Posterior cingulate gyrus (tissue), 11 donors: ENCODE results near the gene ZNF593OS.
A peak's percentile ranks its signal among the peaks of the same experiment; 100 is the strongest.

Experiments used
- DNase-seq, 10 donors: peaks; one replicate each; pipeline versions ENCODE4 v3.0.0 to v3.0.0-alpha.2; 2020 to 2021; ENCODE audit warnings: mixed read lengths in 3 of 10
- intact Hi-C: fragments of 100-400 bp; cut with DNase I; formaldehyde crosslinking; loops from one replicate; pipeline ENCODE4 v1.15.1; 2023

The ZNF593OS gene

DNA sequence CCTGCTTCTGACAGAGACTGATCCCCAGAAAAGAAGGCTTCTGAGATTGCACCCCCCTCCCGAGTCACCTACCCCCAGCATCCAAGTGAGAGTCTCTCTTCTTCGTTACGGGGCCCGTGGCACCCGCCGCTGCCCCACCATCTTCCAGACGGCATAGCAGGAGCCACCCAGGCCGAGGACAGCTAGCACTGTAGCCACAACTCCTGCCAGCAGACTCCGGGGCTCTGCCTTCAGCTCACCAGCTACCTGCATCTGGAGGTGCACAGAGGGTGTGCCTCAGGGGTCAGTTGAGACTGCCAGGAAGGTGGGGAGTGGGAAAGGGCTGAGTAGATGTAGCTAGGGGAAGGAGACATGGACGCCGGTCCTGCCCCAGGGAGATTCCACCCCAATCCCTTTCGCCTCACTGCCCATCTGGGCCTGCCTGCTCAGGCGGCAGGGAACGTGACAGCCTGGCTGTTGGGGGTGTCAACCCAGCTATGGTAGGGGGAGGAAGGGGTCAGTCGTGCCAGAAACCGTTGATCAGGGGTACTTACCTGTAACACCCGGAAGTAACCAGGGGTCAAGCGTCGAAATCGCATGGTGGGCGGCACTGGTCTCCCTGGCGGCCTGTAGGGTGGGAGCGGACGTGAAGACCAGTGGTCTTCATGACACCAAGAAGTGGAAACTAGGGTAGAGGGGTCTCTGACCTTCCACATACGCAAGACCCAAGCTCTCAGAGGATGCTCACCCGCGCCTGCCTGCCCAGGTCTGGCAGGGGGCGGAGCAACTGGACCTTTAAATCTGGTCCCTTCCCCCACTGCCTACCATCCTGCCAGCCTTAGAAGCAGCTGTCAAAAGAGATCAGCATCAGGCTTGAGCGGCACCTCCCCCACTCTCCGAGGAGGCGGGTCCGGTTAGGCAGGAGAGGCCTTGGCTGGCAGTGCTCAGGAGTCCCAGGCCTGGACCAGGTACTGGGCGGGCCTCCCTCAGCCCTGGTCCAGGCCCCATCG is at the start of gene ZNF593OS:
Gene ZNF593OS, minus strand, starts transcription at position 749 of the 989 bp plus-strand sequence. Its CDS starts 171 bp downstream, at position 578.
- DNase-seq = peak in 1 of 10 donors; percentile 73
- intact Hi-C loops = no loop called here

DNA sequence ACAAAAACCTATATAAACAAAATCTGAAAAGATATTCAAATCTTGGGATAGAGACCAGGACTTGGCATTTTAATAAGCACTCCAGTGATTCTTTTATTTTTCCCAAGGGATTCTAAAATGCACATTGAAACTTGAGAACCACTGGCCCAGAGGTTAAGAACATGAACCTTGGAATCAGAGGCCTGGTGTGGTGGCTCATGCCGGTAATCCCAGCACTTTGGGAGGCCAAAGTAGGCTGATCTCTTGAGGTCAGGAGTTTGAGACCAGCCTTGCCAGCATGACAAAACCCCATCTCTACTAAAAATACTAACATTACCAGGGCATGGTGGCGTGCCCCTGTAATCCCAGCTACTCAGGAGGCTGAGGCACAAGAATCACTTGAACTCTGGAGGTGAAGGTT is 49.5 kb upstream of the ZNF593OS start:
- no peak for DNase-seq
- intact Hi-C loops = no loop called here

DNA sequence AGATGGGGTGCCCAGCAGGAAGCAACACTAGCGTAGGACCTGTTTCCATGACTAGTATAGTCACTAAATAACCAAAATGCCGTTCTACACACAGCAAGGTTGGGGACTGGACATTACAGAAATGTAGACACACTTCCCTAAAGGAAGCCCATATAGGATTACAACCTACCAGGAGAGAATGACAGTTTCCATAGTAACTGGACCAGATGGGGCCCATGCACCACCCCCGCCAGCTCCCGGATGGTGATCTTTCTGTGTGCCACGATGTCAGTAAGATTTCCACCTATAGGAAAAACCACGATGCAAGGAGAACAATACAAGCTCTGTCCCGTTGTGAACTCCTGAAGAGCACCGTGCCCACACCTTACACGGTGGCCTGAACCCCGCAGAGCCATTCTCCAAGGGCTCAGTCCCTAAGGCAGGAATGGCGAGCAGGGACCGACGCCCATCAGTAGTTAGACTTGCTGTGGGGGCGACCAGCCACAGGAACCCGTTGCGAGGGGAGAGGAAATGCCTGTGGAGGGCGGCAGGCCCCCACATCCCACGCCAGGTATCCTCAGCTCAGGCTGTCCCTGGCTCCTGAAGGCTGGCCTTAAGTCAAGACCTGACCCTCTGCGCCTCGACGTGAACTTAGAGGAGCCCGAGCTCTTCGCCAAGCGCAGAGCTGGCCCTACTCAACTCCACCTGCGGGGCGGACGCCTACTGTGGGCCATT is 48.7 kb upstream of the ZNF593OS start:
- intact Hi-C loops = no loop called here
- peak in 2 of 10 donors; percentile 18 to 73 for DNase-seq

DNA sequence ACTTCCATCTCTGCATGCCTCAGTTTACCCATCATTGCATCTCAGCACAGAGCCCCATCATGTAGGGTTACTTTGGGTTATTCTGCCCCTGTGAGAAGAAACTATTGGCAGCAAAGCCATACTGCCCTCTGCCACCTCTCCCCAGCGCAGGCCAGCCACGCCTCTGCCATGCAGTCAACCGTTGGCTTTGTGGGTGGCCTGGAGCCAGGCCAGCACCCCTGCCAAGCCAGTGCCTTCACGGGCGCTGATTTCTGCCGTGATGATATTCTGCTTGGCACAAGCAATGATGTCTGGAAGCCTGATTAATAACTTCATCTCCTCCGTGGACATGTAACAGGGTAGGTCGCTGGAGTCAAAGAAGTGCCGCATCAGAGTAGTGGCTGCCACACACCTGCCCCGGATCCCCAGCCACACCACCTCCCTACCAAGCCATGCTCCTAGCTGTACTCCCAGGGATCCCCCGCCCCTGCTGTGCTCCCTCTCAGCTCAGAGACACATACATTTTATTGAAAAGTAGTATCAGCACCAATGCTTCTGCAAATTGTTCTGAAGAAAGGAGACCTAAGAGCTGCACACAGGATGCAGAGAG is 47.4 kb upstream of the ZNF593OS start:
- intact Hi-C loops = no loop called here
- peak in 1 of 10 donors; percentile 54 for DNase-seq

DNA sequence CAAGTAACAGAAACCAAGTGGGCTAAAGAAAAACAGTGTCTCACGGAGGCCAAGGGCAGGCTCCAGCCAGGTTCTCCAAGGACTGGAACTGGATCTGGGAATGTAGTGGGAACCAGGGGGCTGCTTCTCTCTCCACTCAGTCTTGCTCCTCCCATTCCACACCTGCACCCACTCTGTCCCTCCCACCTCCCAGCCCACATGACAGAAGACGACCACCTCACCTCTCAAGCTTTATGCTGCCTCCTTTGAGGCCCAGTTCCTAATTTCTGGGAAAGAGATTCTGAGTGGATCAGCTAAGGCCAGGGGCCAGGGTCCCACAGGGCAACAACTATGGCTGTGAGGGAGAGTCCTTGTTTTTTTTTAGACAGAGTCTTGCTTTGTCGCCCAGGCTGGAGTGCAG is 43.6 kb upstream of the ZNF593OS start:
- intact Hi-C loops = no loop called here

DNA sequence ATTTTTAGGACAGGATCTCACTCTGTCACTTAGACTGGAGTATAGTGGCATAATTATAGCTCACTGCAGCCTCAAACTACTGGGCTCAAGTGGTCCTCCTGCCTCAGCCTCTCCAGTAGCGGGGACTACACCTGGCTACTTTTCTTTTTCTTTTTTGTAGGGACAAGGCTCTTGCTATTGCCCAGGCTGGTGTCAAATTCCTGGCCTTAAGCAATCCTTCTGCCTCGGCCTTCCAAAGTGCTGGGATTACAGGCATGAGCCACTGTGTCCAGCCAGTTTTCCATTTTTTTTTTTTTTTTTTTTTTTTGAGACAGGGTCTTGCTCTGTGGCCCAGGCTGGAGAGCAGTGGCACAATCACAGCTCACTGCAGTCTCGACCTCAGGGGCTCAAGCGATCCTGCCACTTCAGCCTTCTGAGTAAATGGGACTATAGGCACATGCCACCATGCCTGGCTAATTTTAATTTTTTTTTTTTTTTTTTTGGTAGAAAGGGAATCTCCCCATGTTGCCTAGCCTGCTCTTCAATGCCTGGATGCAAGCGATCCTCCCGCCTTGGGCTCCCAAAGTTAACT is 41.8 kb upstream of the ZNF593OS start:
- intact Hi-C loops = no loop called here
- DNase-seq = peak in 1 of 10 donors; percentile 52

More for the DNA sequence above, 43.6 kb upstream of the ZNF593OS start:
- peak in 1 of 10 donors; percentile 50 for DNase-seq

DNA sequence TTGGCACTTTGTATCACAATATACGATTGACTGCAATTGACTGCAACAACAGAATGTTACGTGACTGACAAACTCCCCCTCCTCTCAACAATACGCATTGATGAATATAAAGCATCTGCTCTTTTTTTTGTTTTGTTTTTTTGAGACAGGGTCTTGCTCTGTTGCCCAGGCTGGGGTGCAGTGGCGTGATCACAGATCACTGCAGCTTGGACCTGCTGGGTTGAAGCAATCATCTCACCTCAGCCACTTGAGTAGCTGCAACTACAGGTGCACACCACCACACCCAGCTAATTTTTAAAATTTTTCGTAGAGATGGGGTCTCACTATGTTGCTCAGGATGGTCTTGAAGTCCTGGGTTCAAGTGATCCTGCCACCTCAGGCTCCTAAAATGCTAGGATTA is 41.1 kb upstream of the ZNF593OS start:
- no peak for DNase-seq
- intact Hi-C loops = no loop called here

DNA sequence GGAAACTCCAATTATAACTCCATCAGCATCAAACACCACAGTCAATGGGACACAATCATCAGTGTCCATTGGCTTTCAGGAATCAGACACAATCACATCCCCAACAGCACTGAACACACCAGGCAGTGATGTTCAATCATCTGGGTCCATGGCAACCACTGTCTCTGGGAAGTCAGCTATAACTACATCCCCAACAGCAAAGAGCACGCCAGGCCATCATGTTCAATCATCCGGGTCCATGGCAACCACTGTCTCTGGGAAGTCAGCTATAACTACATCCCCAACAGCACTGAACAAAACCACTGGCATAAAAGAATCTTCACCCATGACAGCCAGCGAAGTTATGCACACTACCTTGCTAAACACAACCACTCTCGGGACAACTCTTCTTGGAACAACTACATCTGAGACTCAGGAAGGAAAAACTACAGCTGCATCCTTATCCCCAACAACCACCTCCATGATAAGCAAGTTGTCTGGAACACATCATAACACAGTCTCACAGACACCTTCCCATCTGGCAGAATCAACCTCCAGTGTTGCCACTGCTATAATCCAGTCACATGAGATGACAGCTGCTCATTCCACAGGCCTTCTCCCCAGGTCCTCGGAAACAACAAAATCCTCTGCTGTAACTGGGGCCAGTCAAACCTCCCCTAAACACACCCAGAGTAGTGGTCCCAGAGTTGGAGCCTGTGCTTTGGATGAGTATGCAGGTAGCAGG is 38.7 kb upstream of the ZNF593OS start:
- intact Hi-C loops = no loop called here
- peak in 1 of 10 donors; percentile 9 for DNase-seq

DNA sequence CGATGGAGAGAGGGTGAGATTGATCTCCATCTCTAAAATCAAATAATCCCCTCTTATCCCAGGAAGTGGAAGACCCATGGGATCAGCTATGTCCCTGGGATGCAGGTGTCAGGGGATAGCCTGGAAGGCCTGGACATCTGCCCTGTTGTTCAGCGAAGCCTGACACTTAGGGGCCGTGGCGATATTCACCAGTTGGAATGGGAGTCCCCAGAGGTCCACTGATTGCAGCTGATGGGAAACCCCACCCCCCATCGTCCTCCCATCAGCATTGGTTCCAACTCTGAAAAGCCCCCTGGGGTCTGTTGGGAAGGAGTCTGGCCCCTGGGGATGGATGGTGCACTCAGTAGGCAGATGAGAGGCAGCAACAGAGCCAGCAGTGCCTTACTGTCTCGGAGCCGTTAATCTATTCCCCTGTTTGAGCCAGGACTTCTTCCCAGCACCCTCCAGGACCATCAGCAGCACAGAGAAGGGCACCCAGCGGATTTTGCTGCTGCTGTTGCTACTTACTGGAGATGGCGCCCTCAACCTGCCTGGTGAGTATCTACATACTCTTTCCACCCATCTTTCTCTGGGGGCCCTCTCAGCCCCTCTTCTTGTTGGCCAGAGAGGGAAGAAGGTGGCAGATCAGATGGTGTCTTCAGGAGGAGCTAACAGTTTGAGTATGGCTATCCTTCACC is 32.1 kb upstream of the ZNF593OS start:
- no peak for DNase-seq
- intact Hi-C loops = no loop called here

DNA sequence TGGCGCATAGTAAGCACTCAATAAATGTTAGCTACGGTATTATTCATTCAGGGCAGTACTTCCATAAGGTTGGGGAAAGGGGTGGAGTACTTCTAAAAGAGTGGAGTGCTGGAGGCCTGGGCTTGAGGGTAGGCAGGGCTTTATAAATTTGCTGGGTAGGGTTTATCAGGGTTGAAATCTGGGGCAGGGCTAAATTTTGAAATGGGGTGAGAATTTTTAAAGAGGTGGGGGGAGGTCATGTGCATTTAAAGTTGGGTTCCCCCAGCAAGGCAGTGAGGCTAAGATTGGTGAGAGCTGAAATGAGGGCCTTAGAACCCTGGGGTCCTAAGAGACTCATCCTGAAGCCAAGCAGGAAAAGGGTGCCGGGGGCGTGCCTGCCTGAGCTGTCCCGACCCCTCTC is 28.8 kb upstream of the ZNF593OS start:
- intact Hi-C loops = no loop called here
- DNase-seq = peak in 1 of 10 donors; percentile 7

DNA sequence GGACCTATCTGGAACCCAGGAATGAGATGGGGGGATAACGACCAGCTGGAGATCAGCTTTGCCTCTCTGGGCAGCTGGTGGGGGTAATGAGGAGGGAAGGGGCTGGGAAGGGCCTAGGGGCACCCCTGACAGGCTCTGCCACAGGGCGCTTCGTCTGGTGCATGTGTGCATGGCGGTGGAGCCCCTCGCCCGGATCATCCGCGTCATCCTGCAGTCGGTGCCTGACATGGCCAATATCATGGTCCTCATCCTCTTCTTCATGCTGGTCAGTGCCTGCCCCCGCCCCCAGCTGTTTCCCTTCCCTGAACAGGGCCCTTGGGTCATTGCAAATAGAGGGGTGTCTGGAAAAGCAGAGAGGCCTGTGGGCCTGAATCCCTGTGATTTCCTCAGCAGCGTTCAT is 26.2 kb upstream of the ZNF593OS start:
- peak in 2 of 10 donors; percentile 52 to 65 for DNase-seq
- intact Hi-C loops = no loop called here

DNA sequence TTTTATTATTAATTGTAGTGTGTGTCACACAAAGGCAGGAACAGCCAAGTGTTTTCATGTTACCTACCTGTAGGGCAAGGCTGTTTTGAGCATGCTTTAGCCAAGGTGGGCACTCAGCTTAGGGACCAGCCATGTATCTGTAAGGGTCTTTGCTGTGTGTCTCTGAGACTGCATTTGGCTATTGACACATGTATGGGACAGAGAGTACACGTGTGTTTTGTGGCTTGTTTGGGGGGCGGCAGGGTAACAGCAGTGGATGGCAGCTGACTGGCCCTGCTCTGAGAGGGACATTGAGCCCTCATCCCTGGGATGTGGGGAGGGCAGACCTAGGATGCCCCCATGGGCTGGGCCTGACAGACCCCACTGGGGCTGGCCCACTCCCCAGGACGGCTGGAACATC is 25.7 kb upstream of the ZNF593OS start:
- intact Hi-C loops = no loop called here
- DNase-seq = peak in 1 of 10 donors; percentile 9

DNA sequence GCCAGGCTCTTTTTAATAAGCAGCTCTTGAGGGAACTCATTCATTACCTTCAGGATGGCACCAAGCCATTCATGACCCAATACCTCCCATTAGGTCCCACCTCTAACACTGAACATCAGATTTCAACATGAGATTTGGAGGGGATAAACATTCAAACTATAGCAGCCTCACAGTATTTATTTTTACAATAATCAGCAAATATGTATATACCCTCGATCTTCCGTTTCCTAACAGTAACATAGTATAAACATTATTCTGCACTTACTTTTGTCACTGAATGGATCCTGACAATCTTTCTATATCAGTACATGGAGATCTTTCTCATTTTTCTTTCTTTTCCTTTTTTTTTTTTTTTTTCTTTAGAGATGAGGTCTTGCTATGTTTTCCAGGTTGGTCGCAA is 24.2 kb upstream of the ZNF593OS start:
- DNase-seq = no peak
- intact Hi-C loops = no loop called here

DNA sequence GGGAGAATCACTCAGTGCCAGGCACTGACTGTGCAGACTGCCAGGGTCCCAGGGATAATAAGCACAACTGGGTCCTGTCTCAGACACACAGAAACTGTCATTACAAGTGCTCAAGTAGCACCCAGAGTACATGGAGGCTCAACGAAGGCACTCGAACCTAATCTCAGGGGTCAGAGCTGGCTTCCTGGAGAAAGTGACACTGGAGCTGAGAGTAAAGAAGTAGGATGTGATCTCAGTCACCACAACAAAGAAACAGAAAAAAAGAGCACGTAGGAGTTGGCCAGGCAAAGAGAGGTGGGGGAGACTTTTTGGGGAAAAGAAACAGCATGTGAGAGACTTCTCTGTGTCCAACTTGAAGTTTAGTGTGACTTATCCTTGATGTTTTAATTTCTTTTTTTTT is 20.1 kb upstream of the ZNF593OS start:
- peak in 1 of 10 donors; percentile 4 for DNase-seq
- intact Hi-C loops = no loop called here

DNA sequence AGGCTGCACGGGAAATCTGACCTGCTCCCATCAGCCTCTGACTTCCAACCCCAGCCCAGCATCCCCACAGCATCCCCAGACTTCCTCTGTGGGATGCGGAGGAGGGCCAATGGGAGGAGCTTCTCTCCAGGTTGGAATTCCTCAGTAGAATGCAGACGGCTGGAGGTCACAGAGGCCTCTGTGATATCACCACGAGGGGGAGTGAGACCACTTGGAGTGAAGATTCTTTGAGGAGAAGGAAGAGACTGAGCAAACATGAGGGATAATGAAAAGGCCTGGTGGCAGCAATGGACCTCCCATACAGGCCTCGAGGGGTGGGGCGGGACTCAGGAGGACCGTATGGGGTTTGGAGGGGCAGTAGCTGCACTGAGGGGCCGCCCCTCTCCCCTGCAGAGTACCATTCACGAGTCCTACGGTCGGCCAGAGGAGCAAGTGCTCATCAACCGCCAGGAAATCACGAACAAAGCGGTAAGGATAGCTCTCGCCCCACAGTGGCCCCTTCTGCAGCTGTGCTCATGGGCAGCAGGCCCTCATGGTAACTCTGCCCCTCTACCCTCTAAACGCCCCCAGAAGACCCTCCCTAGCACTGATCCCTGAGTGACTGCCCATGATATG is 18.8 kb upstream of the ZNF593OS start, which contains the start of gene CATSPER4:
Gene CATSPER4, plus strand, starts transcription at position 230 of the 615 bp plus-strand sequence. Its CDS starts 26 bp downstream, at position 256.
- intact Hi-C loops = no loop called here
- peak in 2 of 10 donors; percentile 20 to 29 for DNase-seq

DNA sequence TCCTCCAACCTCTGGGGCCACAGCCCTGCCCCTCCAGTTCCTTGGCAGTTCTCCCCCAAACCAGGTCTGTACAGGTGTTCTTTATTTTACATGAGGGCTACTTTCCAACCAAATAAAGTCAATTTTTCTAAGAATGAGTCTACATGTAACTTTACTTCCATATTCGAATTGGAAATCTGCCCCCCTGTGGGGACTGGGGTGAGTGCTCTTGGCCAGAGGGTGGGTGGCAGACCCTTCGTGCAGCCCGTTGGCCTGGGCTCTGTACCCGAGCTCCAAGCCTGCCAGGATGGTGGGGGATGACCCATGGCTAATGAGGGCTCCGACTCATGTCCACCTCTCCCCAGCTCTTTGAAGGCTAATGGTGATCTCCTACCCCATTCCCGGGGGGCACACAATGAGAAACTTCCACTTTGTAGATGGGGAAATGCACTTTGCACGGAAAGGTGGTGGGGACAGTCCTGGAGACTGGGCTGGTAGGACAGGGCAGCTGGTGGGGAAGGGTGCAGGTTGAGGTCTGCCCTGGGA is 18.2 kb upstream of the ZNF593OS start:
- no peak for DNase-seq
- intact Hi-C loops = no loop called here

DNA sequence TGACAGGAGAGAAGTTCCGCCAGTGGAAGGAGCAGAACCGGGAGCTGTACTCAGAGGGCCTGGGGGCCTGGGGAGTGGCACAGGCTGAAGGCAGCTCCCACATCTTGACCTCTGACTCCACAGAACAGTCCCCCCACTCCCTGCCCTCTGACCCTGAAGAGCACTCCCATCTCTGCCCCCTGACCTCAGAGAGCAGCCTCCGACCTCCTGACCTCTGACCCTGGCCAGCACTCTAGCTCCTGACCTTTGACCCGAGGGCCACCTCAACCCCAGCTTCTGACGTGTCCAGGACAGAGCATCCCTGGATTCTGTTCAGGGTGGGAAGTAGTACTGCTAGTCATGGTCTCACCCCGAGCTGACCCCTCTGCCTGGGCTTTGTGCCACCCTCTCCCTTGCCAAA is 17.7 kb upstream of the ZNF593OS start:
- DNase-seq = peak in 1 of 10 donors; percentile 39
- intact Hi-C loops = no loop called here

DNA sequence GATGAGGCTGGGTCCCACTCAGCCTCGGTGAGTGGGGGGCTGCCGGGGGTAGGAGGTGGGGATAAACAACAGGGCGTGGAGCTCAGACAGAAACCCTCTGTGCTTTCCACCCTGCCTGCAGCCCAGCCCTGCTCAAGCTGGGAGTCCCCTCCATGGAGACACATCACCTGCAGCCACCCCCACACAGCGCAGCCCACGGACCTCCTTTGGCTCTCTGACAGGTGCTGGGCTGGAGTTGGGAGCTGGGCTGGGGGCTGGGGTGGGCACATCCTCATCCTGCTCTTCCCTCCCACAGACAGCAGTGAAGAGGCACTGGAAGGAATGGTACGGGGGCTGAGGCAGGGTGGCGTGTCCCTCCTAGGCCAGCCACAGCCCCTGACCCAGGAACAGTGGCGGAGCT is 16.8 kb upstream of the ZNF593OS start:
- intact Hi-C loops = no loop called here
- peak in 1 of 10 donors; percentile 24 for DNase-seq

DNA sequence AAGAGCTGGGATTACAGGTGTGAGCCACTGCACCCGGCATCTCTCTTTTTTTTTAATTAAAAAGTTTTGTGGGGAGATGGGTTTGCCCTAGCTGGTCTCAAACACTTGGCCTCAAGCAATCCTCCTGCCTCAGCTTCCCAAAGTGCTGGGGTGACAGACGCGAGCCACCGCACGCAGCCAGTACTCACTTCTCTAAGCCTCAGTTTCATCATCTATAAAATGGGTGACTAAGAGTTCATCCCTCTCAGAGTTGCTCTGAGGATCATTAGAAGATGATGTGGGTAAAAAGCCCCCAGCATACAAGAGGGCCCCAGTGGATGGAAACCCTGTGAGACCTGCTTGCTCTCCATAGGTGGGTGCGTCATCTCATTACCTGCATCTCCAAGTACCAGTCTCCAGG is 16.2 kb upstream of the ZNF593OS start:
- DNase-seq = no peak
- intact Hi-C loops = no loop called here
